Measurements from ENCODE around the gene BCHE.

BCHE gene

DNA sequence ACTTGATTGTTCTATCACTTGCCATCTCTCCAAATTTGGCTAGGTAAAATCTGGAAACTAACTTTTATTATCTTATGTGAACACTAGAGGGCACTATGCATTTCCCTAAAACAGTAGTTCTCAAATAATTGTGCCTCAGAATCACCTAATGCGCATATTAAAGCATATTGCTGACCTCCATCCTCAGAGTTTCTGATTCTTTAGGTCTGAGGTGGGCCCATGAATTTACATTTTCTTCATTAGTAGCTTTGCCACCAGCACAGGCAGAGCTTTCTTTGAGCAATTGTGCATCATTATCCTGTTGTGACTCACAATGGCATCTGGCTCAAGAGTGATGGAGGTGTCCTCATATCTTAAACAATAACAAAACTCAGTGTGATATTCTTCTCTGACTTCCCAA, 17.5 kb upstream of the BCHE start:
- DNase-seq (ENCODE audit: low read depth, low spot score) = no peak
- Histone ChIP-seq H3K9me3 (ENCODE audit: control insufficient read depth, insufficient read depth, low read length) (no peaks in the 10 kb centered on the region), H3K36me3 (ENCODE audit: control insufficient read depth, insufficient read depth, low read length) (no peaks in the 10 kb centered on the region), H3K4me1 (ENCODE audit: control insufficient read depth, insufficient read depth, low read length) (no peaks in the 10 kb centered on the region), H3K4me3 (ENCODE audit: low read length) (no peak overlapping the region), H3K27me3 (ENCODE audit: control insufficient read depth, insufficient read depth, low read length) (no peaks in the 10 kb centered on the region), H3K27ac (ENCODE audit: low read length) (no peak overlapping the region)
- no CpG with 5 or more reads among the region's 1 CpG for WGBS (ENCODE audit: insufficient coverage, insufficient read length)

- no peaks in the 10 kb centered on the region for H3K4me1 ChIP-seq (ENCODE audit: control insufficient read depth, insufficient read depth, low read length)
- no peak overlapping the region for H3K4me3 ChIP-seq (ENCODE audit: low read length)
- H3K9me3 ChIP-seq (ENCODE audit: control insufficient read depth, insufficient read depth, low read length) = no peaks in the 10 kb centered on the region
- no peak for DNase-seq (ENCODE audit: low read depth, low spot score)
- H3K27ac ChIP-seq (ENCODE audit: low read length) = no peak overlapping the region
- no peaks in the 10 kb centered on the region for H3K27me3 ChIP-seq (ENCODE audit: control insufficient read depth, insufficient read depth, low read length)
- no peaks in the 10 kb centered on the region for H3K36me3 ChIP-seq (ENCODE audit: control insufficient read depth, insufficient read depth, low read length)
Observed at GRCh38 chr3:165852711-165853110, 15.5 kb upstream of the BCHE start.

DNA sequence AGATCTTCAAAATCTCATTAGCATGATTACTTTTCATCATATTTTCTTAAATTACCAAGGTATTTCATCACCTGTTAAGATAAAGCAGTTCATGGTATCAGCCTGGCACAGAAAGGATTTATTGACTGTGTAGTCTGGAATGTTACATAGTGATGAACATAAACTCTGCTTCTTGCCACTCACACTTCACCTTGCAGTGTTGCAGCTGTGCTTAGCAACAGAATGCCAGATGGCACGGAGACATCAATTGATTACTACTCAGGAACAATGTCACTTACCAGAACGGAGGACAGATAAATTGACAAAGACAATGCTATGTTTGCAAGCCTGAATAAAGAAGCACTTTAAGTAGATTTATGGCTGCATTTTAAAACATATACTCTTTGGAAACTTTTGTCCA, 15.0 kb upstream of the BCHE start:
- H3K27ac ChIP-seq (ENCODE audit: low read length) = no peak overlapping the region
- H3K4me3 ChIP-seq (ENCODE audit: low read length) = no peak overlapping the region
- H3K36me3 ChIP-seq (ENCODE audit: control insufficient read depth, insufficient read depth, low read length) = no peaks in the 10 kb centered on the region
- WGBS (ENCODE audit: insufficient coverage, insufficient read length) = no CpG with 5 or more reads among the region's 2 CpGs
- no peaks in the 10 kb centered on the region for H3K9me3 ChIP-seq (ENCODE audit: control insufficient read depth, insufficient read depth, low read length)
- DNase-seq (ENCODE audit: low read depth, low spot score) = no peak
- H3K27me3 ChIP-seq (ENCODE audit: control insufficient read depth, insufficient read depth, low read length) = no peaks in the 10 kb centered on the region
- H3K4me1 ChIP-seq (ENCODE audit: control insufficient read depth, insufficient read depth, low read length) = no peaks in the 10 kb centered on the region

GRCh38 chr3:165846056-165846455, 8.8 kb upstream of the BCHE start:
- DNase-seq (ENCODE audit: low read depth, low spot score) = no peak
- no peaks in the 10 kb centered on the region for H3K36me3 ChIP-seq (ENCODE audit: control insufficient read depth, insufficient read depth, low read length)
- 100% methylated on average over 2 of the region's 6 CpGs for WGBS (ENCODE audit: insufficient coverage, insufficient read length)

DNA sequence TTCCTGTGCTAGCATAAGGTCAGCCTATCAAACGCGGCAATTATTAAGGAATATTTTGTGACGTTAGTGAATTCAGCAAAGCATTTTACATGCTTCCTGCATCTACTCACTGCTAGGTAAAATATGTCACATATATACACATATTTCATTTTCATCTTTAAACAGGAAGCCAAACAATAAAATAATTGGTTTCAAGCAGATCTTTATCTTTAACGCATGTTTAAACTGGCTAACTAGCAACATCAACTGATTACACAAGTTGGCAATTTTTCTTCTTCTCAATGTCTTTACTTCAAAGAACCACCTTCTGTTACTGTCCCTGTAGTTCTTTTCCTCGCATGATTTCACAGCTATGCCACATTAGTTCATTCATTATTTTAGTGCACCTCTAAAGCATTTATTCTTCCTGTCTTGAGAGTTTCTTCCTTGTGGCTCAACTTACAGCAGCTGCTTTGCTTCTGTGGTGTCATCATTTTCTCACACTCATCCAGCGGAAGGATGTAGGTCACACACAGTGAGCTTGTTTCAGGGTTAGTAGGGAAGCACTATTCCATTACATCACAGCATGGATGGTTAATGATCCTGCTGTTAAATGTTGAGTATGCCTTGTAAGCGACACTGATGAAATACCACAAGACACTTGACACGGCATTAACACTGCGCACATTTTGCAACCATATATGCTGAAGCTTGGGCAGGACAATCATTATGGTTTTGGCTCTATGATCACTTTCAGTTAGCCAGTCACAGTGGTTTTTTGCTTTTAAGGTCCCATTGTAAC, 2.3 kb upstream of the BCHE start:
- Histone ChIP-seq H3K4me1 (ENCODE audit: control insufficient read depth, insufficient read depth, low read length) (no peaks in the 10 kb centered on the region), H3K36me3 (ENCODE audit: control insufficient read depth, insufficient read depth, low read length) (no peaks in the 10 kb centered on the region), H3K27me3 (ENCODE audit: control insufficient read depth, insufficient read depth, low read length) (no peaks in the 10 kb centered on the region), H3K9me3 (ENCODE audit: control insufficient read depth, insufficient read depth, low read length) (no peaks in the 10 kb centered on the region), H3K4me3 (ENCODE audit: low read length) (no peak overlapping the region), H3K27ac (ENCODE audit: low read length) (no peak overlapping the region)
- DNase-seq (ENCODE audit: low read depth, low spot score) = no peak
- no CpG with 5 or more reads among the region's 9 CpGs for WGBS (ENCODE audit: insufficient coverage, insufficient read length)

More at GRCh38 chr3:165846056-165846455, 8.8 kb upstream of the BCHE start:
- H3K4me1 ChIP-seq (ENCODE audit: control insufficient read depth, insufficient read depth, low read length) = no peaks in the 10 kb centered on the region
- no peaks in the 10 kb centered on the region for H3K9me3 ChIP-seq (ENCODE audit: control insufficient read depth, insufficient read depth, low read length)
- H3K27me3 ChIP-seq (ENCODE audit: control insufficient read depth, insufficient read depth, low read length) = no peaks in the 10 kb centered on the region
- no peak overlapping the region for H3K27ac ChIP-seq (ENCODE audit: low read length)
- no peak overlapping the region for H3K4me3 ChIP-seq (ENCODE audit: low read length)

DNA sequence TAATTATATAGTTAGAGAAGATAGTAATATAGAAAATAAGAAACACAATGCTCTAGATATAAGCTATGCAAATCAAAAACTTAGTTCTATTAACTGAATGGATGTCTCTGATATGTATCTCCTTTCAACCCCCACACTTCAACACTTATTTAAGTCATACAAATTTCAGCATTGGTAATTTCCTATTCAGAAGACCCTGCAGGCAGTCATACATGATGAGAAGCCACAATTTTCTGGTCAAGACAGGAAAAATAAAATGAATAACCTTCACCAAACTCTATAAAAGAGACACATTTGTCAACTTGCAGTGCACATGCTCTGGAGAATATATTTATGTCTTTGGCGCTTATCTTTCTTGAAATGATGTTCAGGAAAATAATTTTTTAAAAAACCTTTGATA, 578 bp upstream of the BCHE start:
- DNase-seq (ENCODE audit: low read depth, low spot score) = no peak
- no peaks in the 10 kb centered on the region for H3K27me3 ChIP-seq (ENCODE audit: control insufficient read depth, insufficient read depth, low read length)
- no peak overlapping the region for H3K27ac ChIP-seq (ENCODE audit: low read length)
- H3K9me3 ChIP-seq (ENCODE audit: control insufficient read depth, insufficient read depth, low read length) = no peaks in the 10 kb centered on the region
- H3K4me3 ChIP-seq (ENCODE audit: low read length) = no peak overlapping the region
- H3K36me3 ChIP-seq (ENCODE audit: control insufficient read depth, insufficient read depth, low read length) = no peaks in the 10 kb centered on the region
- no CpG with 5 or more reads among the region's 1 CpG for WGBS (ENCODE audit: insufficient coverage, insufficient read length)
- no peaks in the 10 kb centered on the region for H3K4me1 ChIP-seq (ENCODE audit: control insufficient read depth, insufficient read depth, low read length)

GRCh38 chr3:165835431-165835830, 1.8 kb downstream of the BCHE start:
- Histone ChIP-seq H3K27ac (ENCODE audit: low read length) (no peak overlapping the region), H3K36me3 (ENCODE audit: control insufficient read depth, insufficient read depth, low read length) (no peaks in the 10 kb centered on the region), H3K9me3 (ENCODE audit: control insufficient read depth, insufficient read depth, low read length) (no peaks in the 10 kb centered on the region), H3K4me1 (ENCODE audit: control insufficient read depth, insufficient read depth, low read length) (no peaks in the 10 kb centered on the region), H3K4me3 (ENCODE audit: low read length) (no peak overlapping the region), H3K27me3 (ENCODE audit: control insufficient read depth, insufficient read depth, low read length) (no peaks in the 10 kb centered on the region)
- DNase-seq (ENCODE audit: low read depth, low spot score) = no peak
- no CpG with 5 or more reads among the region's 2 CpGs for WGBS (ENCODE audit: insufficient coverage, insufficient read length)

DNA sequence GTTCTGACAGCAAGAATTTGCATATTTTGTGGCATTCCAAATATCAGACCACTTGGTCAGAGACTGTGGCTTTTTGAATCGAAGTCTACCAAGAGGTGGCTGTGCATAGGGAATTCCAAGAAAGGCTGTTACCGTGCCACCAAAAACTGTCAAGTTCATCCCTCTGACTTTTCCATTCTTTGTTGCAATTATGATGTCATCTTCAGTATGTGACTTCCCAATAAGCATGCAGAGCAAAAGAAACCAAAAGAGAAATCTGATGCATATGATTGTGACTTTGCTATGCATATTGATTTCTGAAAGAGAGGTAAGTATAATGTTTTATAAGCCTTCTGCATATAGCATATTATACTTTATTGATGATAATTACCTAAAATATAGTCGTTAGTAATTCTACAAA, 6.5 kb downstream of the BCHE start:
- Histone ChIP-seq H3K27ac (ENCODE audit: low read length) (no peak overlapping the region), H3K4me1 (ENCODE audit: control insufficient read depth, insufficient read depth, low read length) (no peaks in the 10 kb centered on the region), H3K4me3 (ENCODE audit: low read length) (no peak overlapping the region), H3K36me3 (ENCODE audit: control insufficient read depth, insufficient read depth, low read length) (no peaks in the 10 kb centered on the region), H3K9me3 (ENCODE audit: control insufficient read depth, insufficient read depth, low read length) (no peaks in the 10 kb centered on the region), H3K27me3 (ENCODE audit: control insufficient read depth, insufficient read depth, low read length) (no peaks in the 10 kb centered on the region)
- no CpG with 5 or more reads among the region's 3 CpGs for WGBS (ENCODE audit: insufficient coverage, insufficient read length)
- DNase-seq (ENCODE audit: low read depth, low spot score) = no peak

GRCh38 chr3:165827883-165828282, 9.3 kb downstream of the BCHE start:
- no CpG with 5 or more reads among the region's 1 CpG for WGBS (ENCODE audit: insufficient coverage, insufficient read length)
- Histone ChIP-seq H3K4me3 (ENCODE audit: low read length) (no peak overlapping the region), H3K4me1 (ENCODE audit: control insufficient read depth, insufficient read depth, low read length) (no peaks in the 10 kb centered on the region), H3K9me3 (ENCODE audit: control insufficient read depth, insufficient read depth, low read length) (no peaks in the 10 kb centered on the region), H3K27ac (ENCODE audit: low read length) (no peak overlapping the region), H3K27me3 (ENCODE audit: control insufficient read depth, insufficient read depth, low read length) (no peaks in the 10 kb centered on the region), H3K36me3 (ENCODE audit: control insufficient read depth, insufficient read depth, low read length) (no peaks in the 10 kb centered on the region)
- no peak for DNase-seq (ENCODE audit: low read depth, low spot score)

GRCh38 chr3:165827233-165827632, 10.0 kb downstream of the BCHE start:
- WGBS (ENCODE audit: insufficient coverage, insufficient read length) = 100% methylated on average over 1 of the region's 1 CpG
- H3K27me3 ChIP-seq (ENCODE audit: control insufficient read depth, insufficient read depth, low read length) = no peaks in the 10 kb centered on the region
- no peaks in the 10 kb centered on the region for H3K36me3 ChIP-seq (ENCODE audit: control insufficient read depth, insufficient read depth, low read length)
- H3K27ac ChIP-seq (ENCODE audit: low read length) = no peak overlapping the region
- H3K9me3 ChIP-seq (ENCODE audit: control insufficient read depth, insufficient read depth, low read length) = no peaks in the 10 kb centered on the region
- H3K4me3 ChIP-seq (ENCODE audit: low read length) = no peak overlapping the region
- DNase-seq (ENCODE audit: low read depth, low spot score) = no peak
- H3K4me1 ChIP-seq (ENCODE audit: control insufficient read depth, insufficient read depth, low read length) = no peaks in the 10 kb centered on the region

DNA sequence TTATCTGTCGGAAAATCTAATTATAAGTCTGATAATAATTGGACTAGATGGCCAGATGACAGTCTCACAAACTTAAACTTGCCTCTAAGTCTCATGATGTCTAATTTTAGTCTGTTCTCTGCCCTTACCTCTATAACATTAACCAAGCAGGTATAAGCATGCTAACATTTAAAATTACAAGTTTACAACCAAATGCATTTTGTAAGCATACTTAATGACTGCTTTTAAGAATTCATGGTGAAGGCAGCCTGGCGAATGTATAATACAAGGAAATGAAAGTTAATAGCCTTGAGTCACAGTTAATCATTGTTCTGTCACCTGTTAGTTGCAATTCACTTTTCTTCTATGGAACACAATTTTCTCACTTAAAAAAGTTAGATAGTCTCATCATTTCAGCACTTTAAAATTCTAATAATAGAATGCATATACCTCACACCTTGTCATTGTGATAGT, 16.5 kb downstream of the BCHE start:
- H3K27ac ChIP-seq (ENCODE audit: low read length) = no peak overlapping the region
- H3K4me3 ChIP-seq (ENCODE audit: low read length) = no peak overlapping the region
- no peaks in the 10 kb centered on the region for H3K27me3 ChIP-seq (ENCODE audit: control insufficient read depth, insufficient read depth, low read length)
- WGBS (ENCODE audit: insufficient coverage, insufficient read length) = no CpG with 5 or more reads among the region's 2 CpGs
- H3K9me3 ChIP-seq (ENCODE audit: control insufficient read depth, insufficient read depth, low read length) = no peaks in the 10 kb centered on the region
- no peaks in the 10 kb centered on the region for H3K36me3 ChIP-seq (ENCODE audit: control insufficient read depth, insufficient read depth, low read length)
- H3K4me1 ChIP-seq (ENCODE audit: control insufficient read depth, insufficient read depth, low read length) = no peaks in the 10 kb centered on the region
- no peak for DNase-seq (ENCODE audit: low read depth, low spot score)

Measured in iPS DF 6.9 (cell line).